NK-92 (cell line): Measurements from ENCODE around the gene SHISA4.
"Not testable (repeated sequence)": the region's sequence is repeated elsewhere in the genome, so short reads cannot be mapped to it uniquely, and the experiment has no call there.

Experiments
- DNase-seq: peaks from one replicate; lab custom pipeline; 2025; ENCODE audit not compliant: unreplicated experiment; lab: John Stamatoyannopoulos, UW

Gene SHISA4

DNA sequence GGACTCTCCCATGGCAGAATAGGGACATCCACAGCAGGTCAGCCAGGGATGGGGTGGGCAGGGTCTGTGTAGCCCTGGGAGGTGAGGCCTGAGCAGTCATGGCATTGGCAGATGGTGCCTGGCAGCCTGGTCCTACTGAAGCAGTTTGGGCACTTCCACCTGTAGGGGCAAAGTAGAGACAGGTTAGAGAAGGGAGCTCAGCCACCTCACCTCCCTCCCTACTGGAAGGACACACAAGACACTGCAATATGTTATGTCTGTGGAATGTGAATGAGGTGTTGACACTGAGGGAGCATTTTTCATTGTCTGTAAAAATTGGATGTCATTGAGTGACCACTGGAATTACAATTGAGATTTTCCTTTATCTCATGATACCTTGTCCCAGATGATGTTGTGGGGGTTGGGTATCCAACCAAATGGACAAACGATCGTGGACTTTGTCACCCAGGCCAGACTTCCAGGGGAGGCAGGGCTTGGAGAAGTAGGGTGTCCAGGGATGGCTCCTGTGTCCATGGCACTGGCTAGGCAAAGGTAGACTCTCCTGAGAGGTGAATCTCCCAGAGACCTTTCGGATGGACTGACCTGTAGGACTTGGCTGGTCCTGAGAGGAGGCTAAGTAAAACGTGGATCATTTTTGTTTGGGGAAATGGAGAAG is 9.7 kb downstream of the SHISA4 start:
- no peak for DNase-seq

DNA sequence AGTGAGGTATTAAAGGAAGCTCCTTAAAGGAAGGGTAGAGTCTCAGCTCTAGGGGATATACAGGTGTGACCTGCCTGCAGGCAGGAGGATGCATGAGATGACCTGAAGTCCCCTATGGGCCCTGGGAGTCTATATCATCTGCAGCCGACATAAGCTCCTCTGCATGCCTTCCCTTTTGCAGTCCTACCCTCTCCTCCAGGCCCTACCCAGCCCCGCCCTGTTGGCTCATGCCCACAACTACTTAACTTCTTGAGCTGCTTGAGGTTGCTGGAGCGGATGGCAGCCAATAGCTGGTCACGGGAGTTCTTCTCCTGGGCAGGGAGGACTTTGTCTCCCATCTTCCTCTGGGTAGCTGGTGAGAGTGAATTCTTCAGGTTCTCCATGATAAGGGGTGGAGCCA is 10.3 kb downstream of the SHISA4 start:
- no peak for DNase-seq

DNA sequence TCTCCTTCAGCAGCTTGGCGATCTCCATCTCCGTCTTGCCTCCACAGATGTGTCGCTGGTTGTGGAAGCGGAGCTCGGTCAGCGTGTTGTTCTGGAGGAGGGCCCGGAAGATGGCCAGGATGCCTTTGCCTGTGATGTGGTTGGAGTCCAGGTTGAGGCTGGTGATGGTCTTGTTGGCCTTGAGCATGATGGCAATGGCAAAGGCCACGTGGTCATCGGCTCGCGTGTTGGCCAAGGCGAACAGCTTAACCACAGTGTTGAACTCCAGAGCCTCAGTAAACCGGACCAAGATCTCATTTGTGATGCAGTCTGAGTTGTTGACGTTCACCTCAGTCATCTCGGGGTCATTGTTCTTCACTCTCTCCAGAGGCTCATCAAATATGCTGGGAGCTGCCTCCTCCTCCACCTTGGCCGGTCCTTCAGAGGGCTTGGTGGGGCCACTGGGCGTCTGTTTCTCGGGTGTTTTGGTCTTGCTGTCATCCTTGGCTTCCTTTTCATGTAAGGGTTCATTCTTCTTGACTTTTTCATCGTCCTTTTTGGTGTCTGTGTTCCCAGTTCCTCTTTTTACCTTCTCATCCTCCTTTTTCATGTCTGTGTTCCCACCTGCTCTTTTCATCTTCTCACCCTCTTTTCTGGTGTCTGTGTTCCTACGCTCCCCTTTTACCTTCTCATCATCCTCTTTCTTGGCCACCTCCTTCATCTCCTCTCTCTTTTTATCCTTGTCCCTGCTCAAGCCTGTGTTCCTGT is 11.2 kb downstream of the SHISA4 start:
- no peak for DNase-seq

DNA sequence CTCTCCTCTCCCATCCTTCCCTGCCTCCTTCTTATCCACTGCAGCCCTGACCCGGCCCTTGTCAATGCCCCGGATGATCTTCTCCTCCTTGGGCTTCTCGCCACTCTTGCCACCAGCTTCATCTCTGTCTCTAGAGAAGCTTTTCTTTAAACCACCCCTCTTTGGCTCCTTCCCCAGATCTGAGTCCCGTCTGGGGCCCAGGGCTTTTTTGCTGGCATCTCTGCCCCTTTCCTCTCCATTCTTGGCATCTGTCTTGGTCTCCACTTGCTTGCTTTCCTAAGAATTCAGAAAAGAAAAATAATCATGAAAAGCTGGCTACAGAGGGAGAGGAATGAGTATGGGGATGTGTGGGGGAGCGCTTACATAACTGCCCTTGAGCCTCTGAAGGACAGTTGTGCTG is 11.8 kb downstream of the SHISA4 start:
- DNase-seq = no peak

DNA sequence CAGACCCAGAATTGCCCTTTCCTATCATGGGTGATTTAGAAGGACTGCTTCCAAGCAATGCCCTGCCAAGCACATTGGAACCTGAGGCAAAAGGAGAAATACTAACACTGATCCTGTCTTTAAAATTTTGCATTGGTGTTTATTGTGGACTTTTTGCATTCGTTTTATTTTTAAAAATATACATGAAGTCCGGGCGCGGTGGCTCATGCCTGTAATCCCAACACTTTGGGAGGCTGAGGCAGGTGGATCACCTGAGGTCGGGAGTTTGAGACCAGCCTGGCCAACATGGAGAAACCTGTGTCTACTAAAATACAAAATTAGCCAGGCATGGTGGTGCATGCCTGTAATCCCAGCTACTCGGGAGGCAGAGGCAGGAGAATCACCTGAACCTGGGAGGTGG is 12.3 kb downstream of the SHISA4 start:
- not testable (repeated sequence) for DNase-seq

DNA sequence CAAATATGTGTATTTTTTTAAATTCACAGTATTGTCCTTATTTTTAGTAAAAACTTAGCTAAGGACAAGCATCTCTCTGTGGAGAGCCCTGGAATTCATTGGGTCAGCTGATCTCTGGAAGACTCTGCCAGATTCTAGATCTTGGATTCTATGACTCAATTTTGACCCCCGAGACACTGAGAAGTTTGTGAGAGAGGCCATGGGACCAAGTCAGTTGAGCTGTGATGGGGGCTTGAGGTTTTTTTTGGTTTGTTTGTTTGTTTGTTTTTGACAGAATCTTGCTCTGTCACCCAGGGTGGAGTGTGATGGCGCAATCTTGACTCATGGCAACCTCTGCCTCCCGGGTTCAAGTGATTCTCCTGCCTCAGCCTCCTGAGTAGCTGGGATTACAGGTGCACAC is 13.5 kb downstream of the SHISA4 start:
- no peak for DNase-seq

DNA sequence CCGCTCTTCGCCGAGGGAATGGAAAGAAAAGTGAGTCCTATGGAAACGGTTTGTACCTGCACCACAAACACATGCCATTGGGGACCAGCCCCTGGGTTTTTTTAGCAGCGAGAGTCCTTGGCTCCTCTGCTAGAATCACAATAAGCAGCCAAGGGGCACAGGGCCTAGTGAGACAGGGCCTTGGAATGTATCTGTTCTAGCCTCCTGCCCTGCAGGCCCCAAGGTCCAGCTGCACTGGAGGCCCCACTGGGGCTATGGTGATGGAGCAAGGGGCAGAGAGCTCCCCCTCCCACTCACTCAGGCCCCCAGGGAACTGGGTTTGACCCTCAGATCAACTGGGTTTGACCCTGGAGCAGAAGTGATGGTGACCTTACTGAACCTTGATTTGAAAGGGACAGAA is 14.4 kb downstream of the SHISA4 start:
- DNase-seq = no peak

DNA sequence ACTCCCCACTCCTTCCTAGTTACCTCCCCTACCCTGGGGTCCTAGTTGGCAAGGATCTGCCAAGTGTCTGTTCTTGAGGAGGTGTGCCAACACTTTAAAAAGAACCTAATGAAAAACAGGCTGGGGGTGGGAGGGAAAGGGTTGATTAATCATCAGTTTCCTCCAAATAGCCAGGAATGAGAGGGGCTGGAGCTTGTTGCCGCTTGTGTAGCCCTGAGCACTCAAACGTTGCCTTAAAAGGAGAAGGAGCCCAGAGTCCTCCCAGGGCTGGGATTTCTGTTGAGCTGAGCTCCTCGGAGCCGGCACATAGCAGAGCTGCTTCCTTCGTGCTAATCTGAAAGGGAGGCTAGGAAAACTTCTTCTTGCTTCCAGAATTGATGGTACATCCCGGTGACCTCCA is 15.9 kb downstream of the SHISA4 start:
- DNase-seq = no peak

DNA sequence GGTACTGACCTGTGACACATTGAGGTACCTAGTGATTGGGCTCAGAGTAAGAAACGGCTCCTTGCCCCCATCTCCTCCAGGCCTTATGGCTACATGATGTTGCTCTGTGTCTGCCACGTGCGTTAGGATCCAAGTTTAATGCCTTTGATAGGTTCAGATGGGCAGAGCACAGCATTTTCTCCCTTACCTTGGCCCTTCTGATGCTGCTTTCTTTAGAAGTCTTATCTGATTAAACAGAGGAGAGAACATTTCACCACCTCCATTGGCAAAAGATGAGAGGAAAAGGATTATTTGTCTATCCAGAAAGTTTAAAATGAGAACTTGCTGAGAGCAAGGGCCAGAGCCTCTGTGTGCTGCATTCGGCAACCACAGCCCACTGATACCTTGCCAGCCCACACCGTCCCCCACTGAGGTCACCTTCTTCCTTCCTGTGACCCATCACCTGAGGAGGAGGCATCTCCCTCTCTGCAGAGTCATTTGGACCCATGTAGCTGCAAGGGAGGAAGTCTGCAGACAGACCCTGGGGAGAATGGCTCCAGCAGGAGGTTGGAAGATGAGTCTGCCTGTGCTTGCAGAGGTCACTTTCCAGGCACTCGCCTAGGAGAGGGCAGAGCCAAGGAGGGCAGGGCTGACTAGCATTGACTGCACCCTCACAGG is 16.7 kb downstream of the SHISA4 start:
- no peak for DNase-seq

DNA sequence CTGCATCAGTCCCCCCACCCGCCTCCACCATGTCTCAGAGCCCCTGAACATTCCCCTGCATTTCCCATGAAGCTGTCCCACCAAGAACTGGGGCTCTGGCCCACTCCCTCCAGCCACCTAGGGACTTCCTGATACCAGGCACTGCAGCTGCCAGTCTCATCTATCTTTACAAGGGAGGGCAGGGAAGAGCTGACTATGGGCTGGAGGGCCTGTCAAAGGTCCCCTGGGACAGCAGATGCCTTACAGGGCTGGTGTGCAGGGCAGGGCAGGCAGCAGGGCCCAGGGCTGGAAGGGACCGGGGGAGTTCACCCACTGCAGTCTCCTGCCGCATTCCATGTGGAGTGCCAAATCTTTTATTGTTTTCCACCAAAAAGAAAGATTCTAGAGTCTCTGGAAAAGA is 17.6 kb downstream of the SHISA4 start:
- no peak for DNase-seq

DNA sequence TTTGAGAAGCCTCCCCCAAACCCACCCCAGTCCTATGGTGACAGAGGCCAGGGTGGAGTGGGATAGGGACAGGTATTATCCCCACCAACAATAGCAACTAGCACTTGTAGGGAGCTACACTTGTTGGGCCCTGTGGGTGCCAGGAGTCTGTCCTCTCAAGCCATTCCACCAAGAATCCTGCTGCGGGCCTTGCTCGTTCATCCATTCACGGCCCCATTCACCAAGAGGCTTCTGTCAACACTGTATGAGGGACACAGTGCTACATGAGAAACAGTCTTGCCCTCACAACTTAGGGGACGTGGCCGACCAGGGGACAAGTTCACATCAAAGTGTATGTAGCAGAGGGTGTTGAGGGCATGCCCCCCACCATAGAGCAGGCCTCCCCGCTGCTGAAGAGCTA is 18.9 kb downstream of the SHISA4 start:
- DNase-seq = no peak

DNA sequence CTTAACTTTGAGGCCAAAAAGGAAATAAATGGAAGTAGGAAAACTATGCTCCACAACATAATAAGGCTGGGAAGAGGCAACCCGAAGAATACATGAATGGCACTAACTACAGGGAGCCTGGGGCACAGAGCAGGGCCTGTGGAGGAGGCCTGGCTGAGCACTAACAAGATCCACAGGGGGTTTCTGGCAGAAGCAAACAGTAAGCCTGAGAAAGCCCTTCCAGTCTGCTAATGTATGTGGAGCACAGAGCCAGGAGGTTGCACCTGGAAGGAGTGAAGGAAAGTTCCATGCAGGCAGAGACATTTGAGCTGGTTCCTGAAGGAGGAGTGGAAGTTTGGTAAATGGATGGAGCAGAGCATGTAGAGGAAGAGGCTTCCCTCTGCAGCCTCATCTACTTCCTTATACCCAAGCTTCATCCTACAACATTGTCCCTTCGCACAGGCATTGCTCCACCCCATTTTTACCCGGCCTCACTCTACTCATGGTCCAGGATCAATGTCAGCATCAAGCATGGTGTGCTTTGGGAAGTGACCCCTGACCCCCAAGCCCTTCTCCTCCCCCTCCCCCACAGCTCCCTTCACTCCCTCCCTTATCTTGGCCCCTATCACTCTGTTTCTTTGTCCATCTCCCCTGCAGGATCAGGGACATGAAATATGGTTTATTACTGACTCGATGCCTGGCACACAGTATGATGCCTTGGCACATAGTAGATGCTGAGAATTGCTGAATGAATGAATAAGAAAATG is 23.3 kb downstream of the SHISA4 start:
- no peak for DNase-seq

DNA sequence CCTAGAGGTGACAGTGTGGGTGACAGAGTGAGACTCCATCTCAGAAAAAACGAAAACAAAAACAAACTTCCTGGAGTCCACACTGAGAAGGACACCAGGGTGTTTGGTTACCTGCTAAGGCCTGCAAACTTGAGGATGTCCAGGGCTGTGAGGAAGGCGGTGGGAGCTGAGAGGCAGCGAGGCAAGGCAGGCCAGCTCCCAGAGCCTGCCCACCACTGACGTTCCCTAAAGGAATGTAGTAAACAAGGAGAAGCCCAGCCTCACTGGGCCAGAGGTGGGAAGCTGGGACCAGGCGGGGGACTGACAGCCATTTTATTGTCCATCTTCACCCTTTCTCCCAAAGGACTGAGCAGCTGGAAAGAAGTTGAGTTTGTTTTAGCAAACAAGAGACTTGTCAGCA is 24.1 kb downstream of the SHISA4 start:
- no peak for DNase-seq

DNA sequence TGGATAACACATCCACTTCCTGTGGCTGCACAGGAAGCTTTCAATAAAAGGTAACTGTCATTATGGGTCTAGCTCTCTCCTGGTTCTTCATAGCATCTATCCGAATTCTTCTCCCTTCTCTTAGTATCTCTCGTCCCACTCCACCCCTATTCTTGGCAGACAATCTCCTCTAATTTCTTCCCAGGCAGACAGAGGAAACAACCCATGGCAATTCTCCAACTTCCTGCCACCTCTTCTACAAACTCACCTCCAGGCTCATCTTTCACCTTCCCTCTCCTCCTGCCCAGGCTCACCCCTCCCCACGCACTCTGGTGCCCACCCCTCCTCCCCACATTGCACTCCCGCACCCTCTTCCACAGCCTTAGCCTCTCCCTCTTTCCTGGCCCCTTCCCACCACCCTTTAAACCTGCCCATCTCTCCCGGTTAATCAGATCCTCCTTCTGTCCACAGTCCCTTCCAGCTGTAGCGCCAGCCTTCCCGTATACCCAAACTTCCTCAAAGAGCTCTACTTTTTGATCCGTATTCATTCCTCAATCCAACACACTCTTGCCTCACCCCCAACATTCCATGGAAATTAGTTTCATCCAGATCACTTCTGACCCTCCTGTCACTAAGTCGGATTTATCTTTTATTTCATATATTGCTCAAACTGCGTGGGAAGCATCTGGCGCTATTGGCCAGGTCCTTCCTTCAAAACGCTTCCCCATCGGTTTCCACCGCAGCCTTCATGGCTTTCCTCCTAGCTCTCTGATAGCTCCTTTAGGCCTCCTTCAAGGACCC is 25.9 kb downstream of the SHISA4 start:
- no peak for DNase-seq

DNA sequence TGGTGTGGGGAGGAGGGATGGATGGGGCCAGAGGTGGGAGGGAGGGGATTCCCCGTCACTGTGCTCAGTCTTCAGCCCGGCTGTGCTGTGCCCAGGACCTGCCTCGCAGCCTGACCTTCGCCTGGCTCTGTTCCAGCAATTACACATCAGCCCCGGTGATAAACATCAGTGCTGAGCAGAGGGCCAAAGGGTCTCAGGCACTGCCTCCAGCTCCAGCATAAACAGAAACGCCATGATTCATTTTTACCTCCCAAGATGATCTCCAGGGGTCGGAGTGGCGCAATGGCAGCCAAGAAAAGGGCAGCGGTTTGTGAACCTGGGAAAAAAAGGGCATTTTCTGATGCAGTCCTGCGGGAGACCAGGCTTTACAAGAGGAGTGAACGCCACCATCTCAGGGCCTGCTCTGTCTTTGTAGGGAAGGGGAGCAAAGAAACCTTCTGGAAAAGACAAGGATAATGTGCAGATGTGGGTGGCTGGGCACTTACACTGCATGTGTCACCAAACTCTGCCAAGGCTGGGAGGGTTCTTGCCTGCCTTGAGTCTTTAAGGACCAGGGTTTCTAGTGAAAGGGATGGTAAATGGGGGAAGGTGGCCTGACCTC is 28.1 kb downstream of the SHISA4 start:
- DNase-seq = no peak

DNA sequence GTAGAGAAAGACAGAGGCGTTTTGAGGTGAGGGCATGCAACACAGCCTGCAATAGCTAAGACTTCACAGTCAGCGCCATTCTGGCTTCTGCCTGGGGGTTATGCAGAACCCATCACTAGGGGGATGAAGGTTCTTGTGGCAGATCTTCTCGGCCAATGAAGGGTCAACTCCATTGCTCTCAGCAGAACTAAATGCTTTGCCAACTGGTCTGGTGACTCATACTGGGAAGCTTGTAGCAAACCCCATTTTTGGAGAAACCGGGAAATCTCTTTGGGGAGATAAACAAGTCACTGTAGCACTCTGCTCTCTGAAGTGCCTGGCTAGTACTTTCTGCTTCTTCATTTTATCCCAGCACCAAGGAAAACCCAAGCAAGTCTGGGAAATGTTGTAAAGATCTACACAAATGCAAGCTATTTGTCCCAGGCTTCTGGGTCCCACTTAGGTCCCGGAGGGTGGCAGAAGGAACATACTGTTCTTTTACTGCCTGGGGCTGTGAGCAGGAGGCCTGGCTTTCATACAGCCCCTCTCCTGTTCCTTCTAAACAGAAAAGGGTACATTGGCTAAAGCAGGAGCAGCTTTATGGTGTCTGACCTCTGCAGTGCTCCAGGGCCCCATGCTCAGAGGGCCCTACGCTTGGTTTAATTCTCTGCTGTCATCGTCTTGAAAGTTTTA is 28.8 kb downstream of the SHISA4 start:
- no peak for DNase-seq

DNA sequence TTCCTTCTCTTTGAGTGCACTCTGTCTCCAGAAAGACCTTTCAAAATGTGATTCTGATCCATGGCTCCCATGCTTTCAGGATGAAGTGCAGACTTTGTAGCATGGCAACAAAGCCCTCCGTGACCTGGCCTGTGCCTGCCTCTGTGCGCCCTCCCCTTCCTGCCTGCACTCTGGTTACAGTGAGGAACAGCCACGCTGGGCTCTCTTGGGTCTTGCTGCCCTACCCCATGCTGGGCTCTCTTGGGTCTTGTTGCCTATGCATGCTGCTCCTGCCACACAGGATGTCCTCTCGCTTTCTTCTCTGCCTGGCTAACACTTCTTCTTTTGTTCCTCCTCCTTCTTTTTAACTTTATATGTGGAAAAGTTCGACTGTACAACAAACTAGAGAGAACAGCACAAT is 29.6 kb downstream of the SHISA4 start:
- DNase-seq = no peak

DNA sequence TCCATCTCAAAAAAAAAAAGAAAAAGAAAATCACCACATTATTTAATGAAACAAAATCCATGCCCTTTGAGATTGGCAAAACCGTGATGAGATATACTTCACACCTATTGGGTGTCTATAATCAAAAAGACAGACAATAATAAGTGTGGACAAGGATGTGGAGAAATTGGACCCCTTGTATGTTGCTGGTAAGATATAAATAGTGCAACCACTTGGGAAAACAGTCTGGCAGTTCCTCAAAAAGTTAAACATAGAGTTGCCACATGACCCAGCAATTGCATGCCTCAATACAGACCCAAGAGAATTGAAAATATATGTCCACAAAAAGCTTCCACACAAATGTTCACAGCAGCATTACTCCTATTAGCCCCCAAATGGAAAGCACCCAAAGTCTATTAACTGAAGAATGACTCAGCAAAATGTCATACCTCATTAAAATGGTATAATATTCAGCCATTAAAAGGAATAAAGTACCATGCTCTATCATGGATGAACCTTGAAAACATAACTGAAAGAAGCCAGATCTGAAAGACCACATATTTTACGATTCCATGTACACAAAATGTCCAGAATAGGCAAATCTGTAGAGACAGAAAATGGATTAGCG is 33.4 kb downstream of the SHISA4 start:
- DNase-seq = no peak

DNA sequence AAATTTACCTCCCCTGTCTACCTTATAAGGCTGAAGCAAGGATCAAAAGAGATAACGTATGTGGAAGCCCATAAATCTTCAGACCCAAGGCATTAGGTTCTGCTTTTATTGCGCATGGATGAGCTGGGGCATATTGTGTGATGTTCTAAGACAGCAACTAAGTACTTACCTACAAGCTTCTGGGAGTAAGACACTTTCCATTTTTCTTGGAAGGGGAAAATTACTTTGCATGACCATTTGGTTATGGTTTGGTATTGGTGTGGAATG is 36.5 kb downstream of the SHISA4 start:
- no peak for DNase-seq
